Measurements from ENCODE around the gene CYSLTR1. TPM values are rescaled to one million over a fixed set of nuclear protein-coding genes. Genes with fewer than 3 reads are reported as not detected.

The CYSLTR1 gene, protein sequence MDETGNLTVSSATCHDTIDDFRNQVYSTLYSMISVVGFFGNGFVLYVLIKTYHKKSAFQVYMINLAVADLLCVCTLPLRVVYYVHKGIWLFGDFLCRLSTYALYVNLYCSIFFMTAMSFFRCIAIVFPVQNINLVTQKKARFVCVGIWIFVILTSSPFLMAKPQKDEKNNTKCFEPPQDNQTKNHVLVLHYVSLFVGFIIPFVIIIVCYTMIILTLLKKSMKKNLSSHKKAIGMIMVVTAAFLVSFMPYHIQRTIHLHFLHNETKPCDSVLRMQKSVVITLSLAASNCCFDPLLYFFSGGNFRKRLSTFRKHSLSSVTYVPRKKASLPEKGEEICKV
- not detected in 2 replicates for total RNA-seq (2022)
- Bru-seq, nascent RNA, result not detected
- not detected for BruChase-seq, experiment 1, labeled RNA remaining after a 6-hour chase
- not detected for BruChase-seq, experiment 2, labeled RNA remaining after a 2-hour chase
- long read RNA-seq, result 0 reads

DNA sequence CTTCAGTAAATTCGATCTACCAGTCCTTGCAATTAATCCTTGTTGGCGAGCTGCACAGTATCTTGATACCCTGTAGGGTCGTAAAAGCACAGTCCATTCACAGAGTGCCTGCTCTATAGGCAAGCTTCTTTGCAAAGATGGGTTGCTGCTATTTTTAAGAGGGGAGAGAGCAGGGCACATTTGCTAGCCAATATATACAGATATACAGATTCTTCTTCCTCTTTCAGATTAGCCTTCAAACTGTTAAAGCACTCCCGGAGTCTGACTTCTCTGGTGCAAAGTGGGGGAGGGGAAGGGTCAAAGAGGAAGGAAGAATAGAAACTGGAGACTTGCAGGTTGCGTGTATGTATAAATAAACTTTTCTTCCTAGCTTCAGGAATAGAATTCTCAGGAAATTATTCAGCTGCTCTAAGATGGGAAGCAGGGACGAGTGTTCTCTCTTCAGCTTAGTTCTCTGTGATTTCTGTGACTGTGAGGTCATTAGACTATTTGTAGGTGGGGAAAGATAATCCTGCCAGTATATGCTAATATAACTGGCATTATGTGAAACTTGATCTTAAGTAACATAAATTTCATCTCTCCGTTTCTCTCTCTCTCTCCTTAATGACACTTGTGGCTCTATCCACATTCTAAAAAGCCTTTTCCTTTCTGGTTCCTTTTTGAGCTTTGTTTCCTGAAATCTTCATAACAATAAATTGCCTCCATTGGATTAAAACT lies at the start of gene CYSLTR1:
CYSLTR1 (minus strand) TSS at position 242 of the 717 bp plus-strand sequence. CDS start 53,865 bp downstream, outside the sequence.
- intact Hi-C loops (cut with micrococcal nuclease; ENCODE audit: unreplicated experiment), result no loop called here
- Mint-ChIP-seq H3K9me3 (ENCODE audit: low read depth, unreplicated experiment) (no peaks in the 10 kb centered on the region), H3K27ac (ENCODE audit: unreplicated experiment) (no peak within 1 kb of the TSS), H3K36me3 (ENCODE audit: insufficient read depth, unreplicated experiment) (no peaks in the 10 kb centered on the region), H3K27me3 (ENCODE audit: unreplicated experiment) (no peaks in the 10 kb centered on the region), H3K4me1 (ENCODE audit: low read depth, unreplicated experiment) (no peaks in the 10 kb centered on the region), H3K4me3 (ENCODE audit: low read depth, unreplicated experiment) (no peak within 1 kb of the TSS)
- no TSS peak for BruUV-seq (replicated peaks)
- DNase-seq, result no peak
- TF ChIP-seq, protein P1, sequence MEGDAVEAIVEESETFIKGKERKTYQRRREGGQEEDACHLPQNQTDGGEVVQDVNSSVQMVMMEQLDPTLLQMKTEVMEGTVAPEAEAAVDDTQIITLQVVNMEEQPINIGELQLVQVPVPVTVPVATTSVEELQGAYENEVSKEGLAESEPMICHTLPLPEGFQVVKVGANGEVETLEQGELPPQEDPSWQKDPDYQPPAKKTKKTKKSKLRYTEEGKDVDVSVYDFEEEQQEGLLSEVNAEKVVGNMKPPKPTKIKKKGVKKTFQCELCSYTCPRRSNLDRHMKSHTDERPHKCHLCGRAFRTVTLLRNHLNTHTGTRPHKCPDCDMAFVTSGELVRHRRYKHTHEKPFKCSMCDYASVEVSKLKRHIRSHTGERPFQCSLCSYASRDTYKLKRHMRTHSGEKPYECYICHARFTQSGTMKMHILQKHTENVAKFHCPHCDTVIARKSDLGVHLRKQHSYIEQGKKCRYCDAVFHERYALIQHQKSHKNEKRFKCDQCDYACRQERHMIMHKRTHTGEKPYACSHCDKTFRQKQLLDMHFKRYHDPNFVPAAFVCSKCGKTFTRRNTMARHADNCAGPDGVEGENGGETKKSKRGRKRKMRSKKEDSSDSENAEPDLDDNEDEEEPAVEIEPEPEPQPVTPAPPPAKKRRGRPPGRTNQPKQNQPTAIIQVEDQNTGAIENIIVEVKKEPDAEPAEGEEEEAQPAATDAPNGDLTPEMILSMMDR (IDR thresholded peaks at IDR 0.05; ENCODE audit: unreplicated experiment), result no peak
- CTCF ChIA-PET, result no interaction called here

DNA sequence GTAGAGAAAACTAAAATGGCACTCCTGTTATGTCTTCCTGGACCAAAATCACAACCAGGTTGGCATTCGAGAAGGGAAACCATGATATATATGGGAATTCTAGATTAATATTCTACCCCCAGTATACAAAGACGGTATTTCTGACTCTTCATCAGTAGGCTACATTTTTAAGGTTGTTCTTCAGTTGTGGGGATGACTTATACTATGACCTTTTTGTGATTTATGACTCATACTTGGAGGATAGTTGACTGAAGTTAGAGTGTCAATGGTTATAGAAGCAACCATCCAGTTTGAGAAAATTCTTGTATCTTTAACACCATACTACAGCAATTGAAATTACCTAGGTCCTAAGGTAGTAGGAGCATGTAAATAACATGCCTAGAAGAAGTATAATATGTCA lies 49.8 kb upstream of the CYSLTR1 start:
- BruUV-seq (replicated peaks), result no TSS peak
- intact Hi-C loops (cut with micrococcal nuclease; ENCODE audit: unreplicated experiment), result no loop called here

DNA sequence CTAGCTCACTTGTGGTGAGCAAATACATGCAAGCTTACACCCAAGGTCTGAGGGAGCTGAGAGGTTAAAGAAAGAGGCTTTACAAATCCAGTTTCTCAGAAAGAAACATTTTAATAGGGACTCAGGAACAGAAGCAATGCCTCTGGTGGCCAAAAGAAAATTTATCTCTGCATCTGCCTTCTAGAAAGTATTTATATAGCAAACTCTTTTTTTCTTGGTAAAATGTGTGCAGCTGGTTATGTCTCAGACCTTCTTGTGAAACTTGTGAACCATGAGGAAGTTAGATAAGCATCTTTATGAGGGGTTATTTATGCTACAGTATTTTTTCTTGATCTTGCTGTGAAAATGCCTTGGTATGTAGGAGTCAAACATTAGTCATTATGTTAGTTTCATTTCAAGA lies 48.5 kb upstream of the CYSLTR1 start:
- intact Hi-C loops (cut with micrococcal nuclease; ENCODE audit: unreplicated experiment), result no loop called here
- Mint-ChIP-seq H3K4me3 (ENCODE audit: low read depth, unreplicated experiment) (no peak overlapping the region), H3K27me3 (ENCODE audit: unreplicated experiment) (peaks cover 20% of the 10 kb centered on the region), H3K27ac (ENCODE audit: unreplicated experiment) (no peak overlapping the region), H3K4me1 (ENCODE audit: low read depth, unreplicated experiment) (no peaks in the 10 kb centered on the region), H3K36me3 (ENCODE audit: insufficient read depth, unreplicated experiment) (no peaks in the 10 kb centered on the region), H3K9me3 (ENCODE audit: low read depth, unreplicated experiment) (peaks cover 3% of the 10 kb centered on the region)
- no TSS peak for BruUV-seq (replicated peaks)
- no peak for DNase-seq
- TF ChIP-seq, protein P1 (IDR thresholded peaks at IDR 0.05; ENCODE audit: unreplicated experiment), result no peak
- CTCF ChIA-PET, result no interaction called here

More for the DNA sequence above, 49.8 kb upstream of the CYSLTR1 start:
- peaks cover 7% of the 10 kb centered on the region for H3K27me3 Mint-ChIP-seq (ENCODE audit: unreplicated experiment)
- DNase-seq, result no peak
- no peaks in the 10 kb centered on the region for H3K4me1 Mint-ChIP-seq (ENCODE audit: low read depth, unreplicated experiment)
- TF ChIP-seq, protein P1 (IDR thresholded peaks at IDR 0.05; ENCODE audit: unreplicated experiment), result no peak
- no peak overlapping the region for H3K4me3 Mint-ChIP-seq (ENCODE audit: low read depth, unreplicated experiment)
- H3K36me3 Mint-ChIP-seq (ENCODE audit: insufficient read depth, unreplicated experiment), result no peaks in the 10 kb centered on the region
- CTCF ChIA-PET, result no interaction called here
- no peaks in the 10 kb centered on the region for H3K9me3 Mint-ChIP-seq (ENCODE audit: low read depth, unreplicated experiment)
- no peak overlapping the region for H3K27ac Mint-ChIP-seq (ENCODE audit: unreplicated experiment)

DNA sequence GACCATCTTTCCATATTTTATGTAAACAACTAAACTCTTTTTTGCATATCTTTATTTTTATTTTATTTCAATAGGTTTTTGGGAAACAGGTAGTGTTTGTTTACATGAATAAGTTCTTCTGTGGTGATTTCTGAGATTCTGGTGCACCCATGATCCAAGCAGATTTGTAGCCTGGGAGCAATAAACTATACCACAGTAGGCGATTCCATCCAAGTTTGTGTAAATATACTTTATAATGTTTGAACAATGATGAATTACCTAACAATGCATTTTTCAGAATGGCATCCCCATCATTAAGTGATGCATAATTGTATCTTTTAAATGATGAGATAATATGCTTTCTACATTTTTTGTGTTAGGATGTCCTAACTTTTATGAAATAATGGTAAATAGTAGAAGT lies 39.2 kb upstream of the CYSLTR1 start:
- H3K4me1 Mint-ChIP-seq (ENCODE audit: low read depth, unreplicated experiment), result no peaks in the 10 kb centered on the region
- no peak for DNase-seq
- BruUV-seq (replicated peaks), result no TSS peak
- peaks cover 3% of the 10 kb centered on the region for H3K9me3 Mint-ChIP-seq (ENCODE audit: low read depth, unreplicated experiment)
- H3K4me3 Mint-ChIP-seq (ENCODE audit: low read depth, unreplicated experiment), result no peak overlapping the region
- intact Hi-C loops (cut with micrococcal nuclease; ENCODE audit: unreplicated experiment), result no loop called here
- peaks cover 7% of the 10 kb centered on the region for H3K27me3 Mint-ChIP-seq (ENCODE audit: unreplicated experiment)
- H3K36me3 Mint-ChIP-seq (ENCODE audit: insufficient read depth, unreplicated experiment), result no peaks in the 10 kb centered on the region
- CTCF ChIA-PET, result no interaction called here
- no peak overlapping the region for H3K27ac Mint-ChIP-seq (ENCODE audit: unreplicated experiment)
- TF ChIP-seq, protein P1 (IDR thresholded peaks at IDR 0.05; ENCODE audit: unreplicated experiment), result no peak
